ENCODE results near the gene ZNF699. TPM values are rescaled to one million over a fixed set of nuclear protein-coding genes. Genes with fewer than 3 reads are reported as not detected.

Gene ZNF699
- total and polyA plus RNA-seq, 2 experiments from 2014 or later: 3.0 to 11.8 TPM

GRCh38 chr19:9250630-9251029, 59.0 kb downstream of the ZNF699 start, which contains the start of gene OR7E24:
Gene OR7E24, plus strand, starts transcription at chr19:9250930. Its CDS starts 114 bp downstream, at chr19:9251044.
- Histone ChIP-seq H3K4me2 (no peak within 1 kb of the TSS), H3F3A (replicated peaks; ENCODE audit: low read depth) (no peaks in the 10 kb centered on the region), H3K4me1 (ENCODE audit: insufficient read depth) (no peaks in the 10 kb centered on the region), H3K27me3 (ENCODE audit: insufficient read depth) (no peaks in the 10 kb centered on the region), H3K4me3 (no peak within 1 kb of the TSS), H3K79me2 (replicated peaks; ENCODE audit: insufficient read depth) (no peaks in the 10 kb centered on the region), H2AFZ (no peak within 1 kb of the TSS), H4K20me1 (replicated peaks; ENCODE audit: insufficient read depth) (no peaks in the 10 kb centered on the region), H3K36me3 (ENCODE audit: insufficient read depth) (peaks cover 3% of the 10 kb centered on the region), H3K9me2 (ENCODE audit: insufficient read depth) (no peaks in the 10 kb centered on the region), H3K27ac (ENCODE audit: low read depth) (no peak within 1 kb of the TSS)
- Mint-ChIP-seq H3K4me1 (no peaks in the 10 kb centered on the region), H3K27me3 (ENCODE audit: insufficient read depth, low read depth, poor library complexity) (peaks cover 2% of the 10 kb centered on the region), H3K36me3 (ENCODE audit: low read depth) (peaks cover 29% of the 10 kb centered on the region), H3K4me3 (no peak within 1 kb of the TSS), H3K27ac (no peak within 1 kb of the TSS), H3K9me3 (peaks cover 95% of the 10 kb centered on the region)
- DNase-seq (ENCODE audit: low spot score) (no peak), ATAC-seq (no peak)
- TF ChIP-seq POLR2AphosphoS5 (IDR thresholded peaks at IDR 0.05; ENCODE audit: low read depth) (no peak), ZNF462 (CRISPR knock-in tag; IDR thresholded peaks at IDR 0.05) (no peak), STAT1 (IDR thresholded peaks at IDR 0.05; ENCODE audit: unreplicated experiment) (no peak), CREB1 (CRISPR knock-in tag; IDR thresholded peaks at IDR 0.05; ENCODE audit: low read depth) (no peak), NANOG (IDR thresholded peaks at IDR 0.05; ENCODE audit: borderline replicate concordance) (no peak), ZNF331 (CRISPR knock-in tag; IDR thresholded peaks at IDR 0.05; ENCODE audit: low read depth) (no peak), ZNF114 (CRISPR knock-in tag; IDR thresholded peaks at IDR 0.05) (no peak), EZH2phosphoT487 (IDR thresholded peaks at IDR 0.05; ENCODE audit: unreplicated experiment) (no peak), REST (IDR thresholded peaks at IDR 0.05; ENCODE audit: unreplicated experiment) (no peak), EZH2 (IDR thresholded peaks at IDR 0.05; ENCODE audit: low read depth, unreplicated experiment) (no peak)
- TF ChIP-seq, protein P1, sequence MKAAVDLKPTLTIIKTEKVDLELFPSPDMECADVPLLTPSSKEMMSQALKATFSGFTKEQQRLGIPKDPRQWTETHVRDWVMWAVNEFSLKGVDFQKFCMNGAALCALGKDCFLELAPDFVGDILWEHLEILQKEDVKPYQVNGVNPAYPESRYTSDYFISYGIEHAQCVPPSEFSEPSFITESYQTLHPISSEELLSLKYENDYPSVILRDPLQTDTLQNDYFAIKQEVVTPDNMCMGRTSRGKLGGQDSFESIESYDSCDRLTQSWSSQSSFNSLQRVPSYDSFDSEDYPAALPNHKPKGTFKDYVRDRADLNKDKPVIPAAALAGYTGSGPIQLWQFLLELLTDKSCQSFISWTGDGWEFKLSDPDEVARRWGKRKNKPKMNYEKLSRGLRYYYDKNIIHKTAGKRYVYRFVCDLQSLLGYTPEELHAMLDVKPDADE (IDR thresholded peaks at IDR 0.05): no peak
- TF ChIP-seq, protein P2, sequence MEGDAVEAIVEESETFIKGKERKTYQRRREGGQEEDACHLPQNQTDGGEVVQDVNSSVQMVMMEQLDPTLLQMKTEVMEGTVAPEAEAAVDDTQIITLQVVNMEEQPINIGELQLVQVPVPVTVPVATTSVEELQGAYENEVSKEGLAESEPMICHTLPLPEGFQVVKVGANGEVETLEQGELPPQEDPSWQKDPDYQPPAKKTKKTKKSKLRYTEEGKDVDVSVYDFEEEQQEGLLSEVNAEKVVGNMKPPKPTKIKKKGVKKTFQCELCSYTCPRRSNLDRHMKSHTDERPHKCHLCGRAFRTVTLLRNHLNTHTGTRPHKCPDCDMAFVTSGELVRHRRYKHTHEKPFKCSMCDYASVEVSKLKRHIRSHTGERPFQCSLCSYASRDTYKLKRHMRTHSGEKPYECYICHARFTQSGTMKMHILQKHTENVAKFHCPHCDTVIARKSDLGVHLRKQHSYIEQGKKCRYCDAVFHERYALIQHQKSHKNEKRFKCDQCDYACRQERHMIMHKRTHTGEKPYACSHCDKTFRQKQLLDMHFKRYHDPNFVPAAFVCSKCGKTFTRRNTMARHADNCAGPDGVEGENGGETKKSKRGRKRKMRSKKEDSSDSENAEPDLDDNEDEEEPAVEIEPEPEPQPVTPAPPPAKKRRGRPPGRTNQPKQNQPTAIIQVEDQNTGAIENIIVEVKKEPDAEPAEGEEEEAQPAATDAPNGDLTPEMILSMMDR (conservative IDR thresholded peaks at IDR 0.05; ENCODE audit: low read depth in 2 of 2): no peak
